HepG2 (cell line): ENCODE data around the gene PPP2R5D. TPM values are rescaled to one million over a fixed set of nuclear protein-coding genes. Genes with fewer than 3 reads are reported as not detected.

ENCODE experiments used
- ATAD3A ChIP-seq: sonication (generic); formaldehyde crosslinking; IDR thresholded peaks from 2 replicates; pipeline ENCODE4 v1.4.0; 2020; ENCODE audit warnings: missing genetic modification reagents
- HMGA1 ChIP-seq: sonication (generic); formaldehyde crosslinking; conservative IDR thresholded peaks from 2 replicates; pipeline ENCODE4 v1.4.0; 2020; ENCODE audit warnings: missing genetic modification reagents
- KLF13 ChIP-seq: sonication (generic); formaldehyde crosslinking; IDR thresholded peaks from 2 replicates; pipeline ENCODE4 v1.4.0; 2020; ENCODE audit warnings: mild to moderate bottlenecking, missing genetic modification reagents
- MED13 ChIP-seq: sonication (generic); formaldehyde crosslinking; IDR thresholded peaks from 2 replicates; pipeline ENCODE4 v1.5.0; 2020; ENCODE audit warnings: missing genetic modification reagents
- MIER3 ChIP-seq: IDR thresholded peaks from 2 replicates; pipeline ENCODE4 v1.6.1; 2016; ENCODE audit warnings: missing compliant biosample characterization, borderline replicate concordance
- NCOA2 ChIP-seq: sonication (generic); formaldehyde crosslinking; IDR thresholded peaks from 2 replicates; pipeline ENCODE4 v1.8.0; 2022; ENCODE audit warnings: inconsistent platforms
- PHB2 ChIP-seq: fragments of 450-650 bp; IDR thresholded peaks from 2 replicates; pipeline ENCODE4 v1.6.1; 2018; ENCODE audit not compliant: partially characterized antibody
- PHF8 ChIP-seq: sonication (generic); formaldehyde crosslinking; IDR thresholded peaks from 2 replicates; pipeline ENCODE4 v1.5.0; 2020; ENCODE audit warnings: missing genetic modification reagents
- RBAK ChIP-seq: sonication (generic); formaldehyde crosslinking; IDR thresholded peaks from 2 replicates; pipeline ENCODE4 v1.5.1; 2020; ENCODE audit warnings: mild to moderate bottlenecking, missing genetic modification reagents
- REPIN1 ChIP-seq: sonication (generic); formaldehyde crosslinking; IDR thresholded peaks from 2 replicates; pipeline ENCODE4 v1.8.0; 2022; ENCODE audit warnings: missing genetic modification reagents, low read depth, mild to moderate bottlenecking, borderline replicate concordance
- REXO4 ChIP-seq: sonication (generic); formaldehyde crosslinking; IDR thresholded peaks from 2 replicates; pipeline ENCODE4 v1.8.0; 2022; ENCODE audit warnings: missing genetic modification reagents, mild to moderate bottlenecking, borderline replicate concordance
- SMARCE1 ChIP-seq: fragments of 450-650 bp; IDR thresholded peaks from 2 replicates; pipeline ENCODE4 v1.6.1; 2017; ENCODE audit warnings: borderline replicate concordance
- TEAD3 ChIP-seq: optimal IDR thresholded peaks from 2 replicates; pipeline ENCODE3; 2016; ENCODE audit warnings: borderline replicate concordance
- ZNF124 ChIP-seq: sonication (generic); formaldehyde crosslinking; IDR thresholded peaks from 2 replicates; pipeline ENCODE4 v1.4.0; 2020; ENCODE audit warnings: missing genetic modification reagents
- ZNF326 ChIP-seq: sonication (generic); formaldehyde crosslinking; IDR thresholded peaks from 2 replicates; pipeline ENCODE4 v1.4.0; 2020; ENCODE audit warnings: missing genetic modification reagents, borderline replicate concordance
- ZNF335 ChIP-seq: sonication (generic); formaldehyde crosslinking; IDR thresholded peaks from 2 replicates; pipeline ENCODE4 v1.4.0; 2020; ENCODE audit warnings: missing genetic modification reagents
- ZNF350 ChIP-seq: sonication (generic); formaldehyde crosslinking; IDR thresholded peaks from 2 replicates; pipeline ENCODE4 v1.4.0; 2020; ENCODE audit warnings: mild to moderate bottlenecking, low read depth, missing genetic modification reagents, borderline replicate concordance
- ZNF546 ChIP-seq: sonication (generic); formaldehyde crosslinking; conservative IDR thresholded peaks from 2 replicates; pipeline ENCODE4 v1.8.1; 2023; ENCODE audit warnings: mild to moderate bottlenecking, missing genetic modification reagents
- polyA plus RNA-seq, 8 experiments: library from polyadenylated mRNA; depleted of rRNA in 3 of 8; stranded (reverse) in 7 of 8; unstranded in 1 of 8; fragments of >200 nt; fragmentation: Illumina TruSeq in 4 of 8; extraction: Trizol in 4 of 8; gene quantifications; 2 replicates each; pipeline versions ENCODE4 v1.2.1 to v1.2.3, GENCODE V29; 2011 to 2016; ENCODE audit warnings: low read depth in 4 of 8, missing spikeins in 1 of 8, mixed read lengths in 1 of 8; ENCODE audit not compliant: insufficient read depth in 1 of 8
- total RNA-seq, 5 experiments: library from RNA; depleted of rRNA; stranded (reverse); fragments of >200 nt; fragmentation: Illumina TruSeq; extraction: Trizol; gene quantifications; 2 replicates each; pipeline ENCODE4 v1.2.3, GENCODE V29; 2016; ENCODE audit warnings: low read depth in 1 of 5
- TF ChIP-seq, protein P1 (sequence below): IDR thresholded peaks from 2 replicates; pipeline ENCODE4 v1.6.1; 2016; ENCODE audit warnings: missing compliant biosample characterization, missing genetic modification reagents, borderline replicate concordance
- TF ChIP-seq, protein P2 (sequence below): IDR thresholded peaks from 2 replicates; pipeline ENCODE4 v1.4.0; 2020; ENCODE audit warnings: mild to moderate bottlenecking, missing genetic modification reagents
- TF ChIP-seq, protein P3 (sequence below): sonication (generic); formaldehyde crosslinking; IDR thresholded peaks from 2 replicates; pipeline ENCODE4 v1.4.0; 2020; ENCODE audit warnings: missing genetic modification reagents; ENCODE audit errors: not compliant biosample characterization
- TF ChIP-seq, protein P4 (sequence below): sonication (generic); formaldehyde crosslinking; IDR thresholded peaks from 2 replicates; pipeline ENCODE4 v1.9.0; 2021; ENCODE audit warnings: missing genetic modification reagents, borderline replicate concordance

Gene PPP2R5D
- total and polyA plus RNA-seq, 2 of the 13 experiments (the other 11 are each of a cell fraction or from before 2014, with no cell fraction given), result 53.7 to 60.4 TPM

DNA sequence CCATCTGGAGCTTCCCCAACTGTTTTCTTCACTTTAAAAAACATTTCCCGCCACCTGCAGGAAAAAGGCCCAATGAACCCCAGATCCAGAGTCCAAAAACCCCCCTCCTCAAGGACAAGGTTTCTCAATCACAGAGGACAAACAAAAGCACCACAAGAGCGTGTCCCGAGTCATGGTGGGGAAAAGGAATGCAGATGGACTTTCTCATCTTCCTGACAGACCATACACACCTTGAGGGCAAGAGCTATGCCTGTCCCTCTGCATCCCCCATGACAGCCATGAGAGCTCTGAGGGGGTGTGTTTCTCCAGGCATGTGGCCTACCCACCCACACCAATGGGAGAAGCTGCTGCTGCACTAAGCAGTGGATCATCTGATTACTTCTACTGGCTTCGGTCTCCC, 14.4 kb upstream of the PPP2R5D start (continued):
- TF ChIP-seq, protein P1, sequence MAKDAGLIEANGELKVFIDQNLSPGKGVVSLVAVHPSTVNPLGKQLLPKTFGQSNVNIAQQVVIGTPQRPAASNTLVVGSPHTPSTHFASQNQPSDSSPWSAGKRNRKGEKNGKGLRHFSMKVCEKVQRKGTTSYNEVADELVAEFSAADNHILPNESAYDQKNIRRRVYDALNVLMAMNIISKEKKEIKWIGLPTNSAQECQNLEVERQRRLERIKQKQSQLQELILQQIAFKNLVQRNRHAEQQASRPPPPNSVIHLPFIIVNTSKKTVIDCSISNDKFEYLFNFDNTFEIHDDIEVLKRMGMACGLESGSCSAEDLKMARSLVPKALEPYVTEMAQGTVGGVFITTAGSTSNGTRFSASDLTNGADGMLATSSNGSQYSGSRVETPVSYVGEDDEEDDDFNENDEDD (CRISPR knock-in tag), result peak; percentile 26; the same call in 1 of the 2 replicates
- TF ChIP-seq, protein P2, sequence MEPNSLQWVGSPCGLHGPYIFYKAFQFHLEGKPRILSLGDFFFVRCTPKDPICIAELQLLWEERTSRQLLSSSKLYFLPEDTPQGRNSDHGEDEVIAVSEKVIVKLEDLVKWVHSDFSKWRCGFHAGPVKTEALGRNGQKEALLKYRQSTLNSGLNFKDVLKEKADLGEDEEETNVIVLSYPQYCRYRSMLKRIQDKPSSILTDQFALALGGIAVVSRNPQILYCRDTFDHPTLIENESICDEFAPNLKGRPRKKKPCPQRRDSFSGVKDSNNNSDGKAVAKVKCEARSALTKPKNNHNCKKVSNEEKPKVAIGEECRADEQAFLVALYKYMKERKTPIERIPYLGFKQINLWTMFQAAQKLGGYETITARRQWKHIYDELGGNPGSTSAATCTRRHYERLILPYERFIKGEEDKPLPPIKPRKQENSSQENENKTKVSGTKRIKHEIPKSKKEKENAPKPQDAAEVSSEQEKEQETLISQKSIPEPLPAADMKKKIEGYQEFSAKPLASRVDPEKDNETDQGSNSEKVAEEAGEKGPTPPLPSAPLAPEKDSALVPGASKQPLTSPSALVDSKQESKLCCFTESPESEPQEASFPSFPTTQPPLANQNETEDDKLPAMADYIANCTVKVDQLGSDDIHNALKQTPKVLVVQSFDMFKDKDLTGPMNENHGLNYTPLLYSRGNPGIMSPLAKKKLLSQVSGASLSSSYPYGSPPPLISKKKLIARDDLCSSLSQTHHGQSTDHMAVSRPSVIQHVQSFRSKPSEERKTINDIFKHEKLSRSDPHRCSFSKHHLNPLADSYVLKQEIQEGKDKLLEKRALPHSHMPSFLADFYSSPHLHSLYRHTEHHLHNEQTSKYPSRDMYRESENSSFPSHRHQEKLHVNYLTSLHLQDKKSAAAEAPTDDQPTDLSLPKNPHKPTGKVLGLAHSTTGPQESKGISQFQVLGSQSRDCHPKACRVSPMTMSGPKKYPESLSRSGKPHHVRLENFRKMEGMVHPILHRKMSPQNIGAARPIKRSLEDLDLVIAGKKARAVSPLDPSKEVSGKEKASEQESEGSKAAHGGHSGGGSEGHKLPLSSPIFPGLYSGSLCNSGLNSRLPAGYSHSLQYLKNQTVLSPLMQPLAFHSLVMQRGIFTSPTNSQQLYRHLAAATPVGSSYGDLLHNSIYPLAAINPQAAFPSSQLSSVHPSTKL (CRISPR knock-in tag), result peak; percentile 47
- no peak for TF ChIP-seq REXO4
- no peak for TF ChIP-seq MIER3 (CRISPR knock-in tag)
- peak; percentile 49 for TF ChIP-seq TEAD3
- no peak for TF ChIP-seq ZNF546
- TF ChIP-seq, protein P3, sequence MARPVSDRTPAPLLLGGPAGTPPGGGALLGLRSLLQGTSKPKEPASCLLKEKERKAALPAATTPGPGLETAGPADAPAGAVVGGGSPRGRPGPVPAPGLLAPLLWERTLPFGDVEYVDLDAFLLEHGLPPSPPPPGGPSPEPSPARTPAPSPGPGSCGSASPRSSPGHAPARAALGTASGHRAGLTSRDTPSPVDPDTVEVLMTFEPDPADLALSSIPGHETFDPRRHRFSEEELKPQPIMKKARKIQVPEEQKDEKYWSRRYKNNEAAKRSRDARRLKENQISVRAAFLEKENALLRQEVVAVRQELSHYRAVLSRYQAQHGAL (CRISPR knock-in tag), result no peak
- TF ChIP-seq NCOA2 (CRISPR knock-in tag), result 0 out of 2 replicates have a peak, but pooled peaks have one; percentile 51
- TF ChIP-seq ATAD3A (CRISPR knock-in tag), result no peak
- TF ChIP-seq PHB2, result no peak
- TF ChIP-seq MED13 (CRISPR knock-in tag), result no peak
- TF ChIP-seq RBAK (CRISPR knock-in tag), result no peak
- 0 out of 2 replicates have a peak, but pooled peaks have one; percentile 21 for TF ChIP-seq ZNF350 (CRISPR knock-in tag)
- TF ChIP-seq REPIN1 (CRISPR knock-in tag), result 0 out of 2 replicates have a peak, but pooled peaks have one; percentile 38
- TF ChIP-seq SMARCE1, result no peak
- no peak for TF ChIP-seq PHF8
- TF ChIP-seq, protein P4, sequence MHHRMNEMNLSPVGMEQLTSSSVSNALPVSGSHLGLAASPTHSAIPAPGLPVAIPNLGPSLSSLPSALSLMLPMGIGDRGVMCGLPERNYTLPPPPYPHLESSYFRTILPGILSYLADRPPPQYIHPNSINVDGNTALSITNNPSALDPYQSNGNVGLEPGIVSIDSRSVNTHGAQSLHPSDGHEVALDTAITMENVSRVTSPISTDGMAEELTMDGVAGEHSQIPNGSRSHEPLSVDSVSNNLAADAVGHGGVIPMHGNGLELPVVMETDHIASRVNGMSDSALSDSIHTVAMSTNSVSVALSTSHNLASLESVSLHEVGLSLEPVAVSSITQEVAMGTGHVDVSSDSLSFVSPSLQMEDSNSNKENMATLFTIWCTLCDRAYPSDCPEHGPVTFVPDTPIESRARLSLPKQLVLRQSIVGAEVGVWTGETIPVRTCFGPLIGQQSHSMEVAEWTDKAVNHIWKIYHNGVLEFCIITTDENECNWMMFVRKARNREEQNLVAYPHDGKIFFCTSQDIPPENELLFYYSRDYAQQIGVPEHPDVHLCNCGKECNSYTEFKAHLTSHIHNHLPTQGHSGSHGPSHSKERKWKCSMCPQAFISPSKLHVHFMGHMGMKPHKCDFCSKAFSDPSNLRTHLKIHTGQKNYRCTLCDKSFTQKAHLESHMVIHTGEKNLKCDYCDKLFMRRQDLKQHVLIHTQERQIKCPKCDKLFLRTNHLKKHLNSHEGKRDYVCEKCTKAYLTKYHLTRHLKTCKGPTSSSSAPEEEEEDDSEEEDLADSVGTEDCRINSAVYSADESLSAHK, result no peak
- no peak for TF ChIP-seq HMGA1 (CRISPR knock-in tag)
- TF ChIP-seq ZNF335 (CRISPR knock-in tag), result no peak
- no peak for TF ChIP-seq ZNF326 (CRISPR knock-in tag)
- TF ChIP-seq KLF13 (CRISPR knock-in tag), result no peak
- no peak for TF ChIP-seq ZNF124
